GM18508 (cell line): ENCODE measurements around the gene OSBPL2.

Experiments
- ATAC-seq: cut with Tn5 transposase; IDR thresholded peaks from one replicate; pipeline ENCODE4 v1.9.1; 2021; ENCODE audit warnings: moderate number of reproducible peaks; ENCODE audit not compliant: insufficient read depth, unreplicated experiment

OSBPL2 gene

GRCh38 chr20:62306414-62307187, 68.3 kb downstream of the OSBPL2 start:
- no peak for ATAC-seq

DNA sequence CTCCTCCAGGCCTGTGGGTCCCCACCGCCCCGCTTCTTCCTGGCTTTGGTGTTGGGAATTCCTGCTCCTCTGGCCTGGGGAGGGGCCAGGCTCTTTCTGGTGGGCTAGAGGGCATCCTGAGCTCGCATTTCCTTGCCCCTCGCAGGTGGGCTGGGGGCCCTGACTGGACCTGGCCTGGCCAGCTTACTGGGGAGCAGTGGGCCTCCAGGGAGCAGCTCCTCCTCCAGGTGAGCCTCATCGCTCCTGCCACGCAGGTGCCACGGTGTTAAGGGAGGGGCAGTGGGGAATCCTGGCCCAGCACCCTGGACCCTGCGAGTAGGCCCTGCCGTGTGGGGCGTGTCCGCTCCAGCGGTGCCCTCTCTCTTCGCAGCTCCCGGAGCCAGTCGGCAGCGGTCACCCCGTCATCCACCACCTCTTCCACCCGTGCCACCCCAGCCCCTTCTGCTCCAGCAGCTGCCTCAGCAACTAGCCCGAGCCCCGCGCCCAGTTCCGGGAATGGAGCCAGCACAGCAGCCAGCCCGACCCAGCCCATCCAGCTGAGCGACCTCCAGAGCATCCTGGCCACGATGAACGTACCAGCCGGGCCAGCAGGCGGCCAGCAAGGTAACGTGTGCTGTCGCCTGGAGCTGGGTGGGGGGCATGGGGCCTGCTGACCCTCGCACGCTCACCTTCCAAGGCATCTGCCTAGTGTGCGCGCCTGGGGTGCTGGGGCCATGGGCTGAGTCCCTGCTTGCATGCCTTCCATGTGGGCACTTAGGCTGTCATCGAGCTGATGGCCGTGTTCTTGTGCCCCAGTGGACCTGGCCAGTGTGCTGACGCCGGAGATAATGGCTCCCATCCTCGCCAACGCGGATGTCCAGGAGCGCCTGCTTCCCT, 69.1 kb downstream of the OSBPL2 start:
- ATAC-seq: no peak

DNA sequence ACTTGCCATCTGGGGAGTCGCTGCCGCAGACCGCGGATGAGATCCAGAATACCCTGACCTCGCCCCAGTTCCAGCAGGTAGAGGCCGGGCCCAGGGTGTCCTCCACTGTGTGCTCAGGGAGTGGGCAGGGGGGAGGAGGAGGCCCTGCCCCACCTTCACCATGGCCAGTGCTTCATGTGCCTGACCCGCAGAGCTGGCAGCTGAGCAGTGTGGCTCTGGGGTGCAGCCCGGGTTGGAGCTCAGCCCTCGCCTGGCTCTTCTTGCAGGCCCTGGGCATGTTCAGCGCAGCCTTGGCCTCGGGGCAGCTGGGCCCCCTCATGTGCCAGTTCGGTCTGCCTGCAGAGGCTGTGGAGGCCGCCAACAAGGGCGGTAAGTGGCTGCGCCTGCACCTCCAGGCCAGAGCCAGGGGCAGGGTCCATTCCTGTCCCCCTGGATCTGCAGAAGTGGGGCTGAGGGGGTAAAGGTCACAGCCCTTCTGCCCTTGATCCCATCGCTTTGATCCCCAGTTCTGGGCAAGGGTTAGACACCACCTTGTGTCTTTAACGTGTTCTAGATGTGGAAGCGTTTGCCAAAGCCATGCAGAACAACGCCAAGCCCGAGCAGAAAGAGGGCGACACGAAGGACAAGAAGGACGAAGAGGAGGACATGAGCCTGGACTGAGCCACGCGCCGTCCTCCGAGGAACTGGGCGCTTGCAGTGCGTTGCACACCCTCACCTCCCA, 69.9 kb downstream of the OSBPL2 start:
- no peak for ATAC-seq

- ATAC-seq: no peak
Observed at GRCh38 chr20:62309198-62309944, 71.0 kb downstream of the OSBPL2 start.

- ATAC-seq: no peak
Observed at GRCh38 chr20:62309947-62310756, 71.8 kb downstream of the OSBPL2 start.

DNA sequence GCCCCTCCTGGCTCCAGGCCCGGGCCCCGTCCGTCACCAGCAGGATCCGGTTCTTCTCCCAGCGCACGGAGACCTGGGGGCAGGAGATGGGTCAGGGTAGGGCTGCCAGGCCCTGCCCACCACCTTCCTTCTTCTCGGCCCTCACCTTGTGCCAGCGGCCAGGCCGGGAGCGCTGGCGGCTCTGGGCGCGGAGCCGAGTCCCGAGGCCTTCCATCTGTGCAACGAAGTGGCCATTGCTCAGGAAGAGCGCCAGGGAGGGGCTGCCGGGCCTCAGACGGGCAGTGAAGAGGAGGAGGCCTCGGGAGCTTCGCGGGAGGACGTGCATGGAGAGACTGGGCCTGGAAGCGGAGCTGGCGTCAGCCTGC, 72.4 kb downstream of the OSBPL2 start:
- ATAC-seq: no peak

DNA sequence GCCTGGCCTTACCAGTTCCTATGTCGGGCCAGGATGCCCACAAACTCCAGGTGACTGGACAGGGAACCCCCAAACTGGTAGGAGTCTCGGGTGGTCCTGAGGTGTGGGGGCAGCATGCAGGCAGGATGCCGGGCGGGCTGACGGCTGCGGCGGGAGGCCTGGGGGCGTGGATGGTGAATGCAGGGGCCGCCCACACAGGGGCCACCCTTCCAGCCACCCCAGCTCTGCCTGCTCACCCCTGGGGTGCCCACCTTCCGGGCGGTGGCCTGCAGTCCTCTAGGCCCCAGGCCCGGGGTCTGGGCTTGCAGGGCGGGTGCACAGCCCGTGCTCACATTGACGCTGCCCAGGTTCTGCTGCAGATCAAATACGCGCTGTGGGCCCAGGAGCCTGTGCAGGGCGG, 72.8 kb downstream of the OSBPL2 start:
- no peak for ATAC-seq

- no peak for ATAC-seq
Observed at GRCh38 chr20:62311832-62312661, 73.7 kb downstream of the OSBPL2 start.

GRCh38 chr20:62312662-62312977, 74.3 kb downstream of the OSBPL2 start:
- no peak for ATAC-seq

DNA sequence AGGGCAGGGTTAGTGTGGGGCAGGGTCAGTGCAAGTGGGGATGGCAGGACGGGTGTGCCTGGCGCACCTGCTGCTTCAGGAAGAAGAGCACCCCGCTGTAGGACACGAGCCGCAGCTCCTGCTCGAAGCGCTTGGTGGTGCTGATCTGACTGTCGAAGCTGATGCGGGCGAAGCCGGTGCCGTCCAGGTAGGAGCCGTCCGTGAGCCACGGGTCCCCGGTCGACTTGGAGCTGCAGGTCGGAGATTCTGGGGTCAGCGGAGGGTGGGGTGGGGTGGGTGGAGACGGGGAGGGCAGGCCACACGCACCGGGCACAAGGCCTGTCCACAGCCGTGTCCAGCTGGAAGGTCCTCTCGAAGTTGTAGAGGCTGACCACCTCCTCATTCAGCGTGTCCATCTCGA, 74.7 kb downstream of the OSBPL2 start:
- no peak for ATAC-seq

DNA sequence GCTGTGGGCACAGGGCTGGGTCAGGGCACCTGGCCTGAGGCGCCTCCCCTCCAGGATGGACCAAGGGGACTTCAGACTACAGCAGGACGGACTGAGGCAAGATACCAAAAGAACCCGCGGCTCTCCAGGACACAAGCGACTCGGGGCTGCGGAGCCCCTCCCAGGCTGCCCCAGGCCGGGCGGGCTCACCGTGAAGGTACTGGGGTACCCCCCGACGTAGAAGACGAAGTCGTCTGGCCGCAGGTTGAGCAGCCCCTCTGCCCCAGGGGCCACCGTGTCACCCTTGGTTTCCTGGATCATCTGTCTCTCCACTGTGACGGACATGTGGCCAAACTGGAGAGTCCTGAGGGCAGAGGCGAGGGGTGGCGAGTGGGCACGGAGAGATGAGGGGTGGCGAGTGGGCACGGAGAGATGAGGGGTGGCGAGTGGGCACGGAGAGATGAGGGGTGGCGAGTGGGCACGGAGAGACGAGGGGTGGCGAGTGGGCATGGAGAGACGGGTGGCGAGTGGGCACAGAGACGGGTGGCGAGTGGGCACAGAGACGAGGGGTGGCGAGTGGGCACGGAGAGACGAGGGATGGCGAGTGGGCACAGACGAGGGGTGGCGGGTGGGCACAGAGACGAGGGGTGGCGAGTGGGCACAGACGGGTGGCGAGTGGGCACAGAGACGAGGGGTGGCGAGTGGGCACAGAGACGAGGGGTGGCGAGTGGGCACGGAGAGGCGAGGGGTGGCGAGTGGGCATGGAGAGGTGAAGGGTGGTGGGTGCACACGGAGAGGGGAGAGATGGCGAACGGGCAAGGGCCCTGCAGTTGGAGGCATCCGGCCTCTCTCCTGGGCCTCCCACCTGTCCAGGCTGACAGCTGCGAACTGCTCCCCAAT, 75.4 kb downstream of the OSBPL2 start:
- ATAC-seq: no peak

- ATAC-seq: no peak
Observed at GRCh38 chr20:62314339-62314638, 76.0 kb downstream of the OSBPL2 start.

- ATAC-seq: no peak
Observed at GRCh38 chr20:62314711-62315302, 76.5 kb downstream of the OSBPL2 start.

GRCh38 chr20:62315773-62316172, 77.5 kb downstream of the OSBPL2 start:
- no peak for ATAC-seq

- ATAC-seq: no peak
Observed at GRCh38 chr20:62316331-62317166, 78.2 kb downstream of the OSBPL2 start.

DNA sequence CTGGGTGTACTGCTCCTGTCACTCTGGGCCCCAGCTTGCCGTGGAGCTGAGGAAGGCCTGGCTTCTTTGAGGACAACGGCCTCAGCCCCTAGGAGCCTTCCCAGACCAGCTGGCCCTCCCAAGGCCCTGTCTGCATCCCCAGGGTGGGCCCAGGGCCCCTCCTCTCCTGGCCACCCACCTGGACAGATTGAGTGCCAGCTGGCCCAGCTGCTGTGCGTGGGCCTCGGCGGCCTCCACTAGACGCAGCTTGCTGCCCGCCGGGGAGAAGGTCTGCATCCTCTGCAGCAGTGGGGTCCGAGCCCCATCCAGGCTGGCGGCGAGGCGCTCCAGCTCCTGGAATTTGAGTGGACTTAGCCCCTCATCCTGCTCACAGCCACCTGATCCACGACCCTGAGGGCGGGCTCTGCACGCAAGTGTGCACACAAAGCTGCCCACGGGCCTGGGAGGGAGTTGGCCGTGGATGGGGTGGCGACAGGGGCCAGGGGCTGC, 78.9 kb downstream of the OSBPL2 start:
- no peak for ATAC-seq
